GM18873 (cell line): ENCODE data around the gene FOLR1.

Experiments
- ATAC-seq: cut with Tn5 transposase; IDR thresholded peaks from one replicate; pipeline ENCODE4 v1.9.1; 2021; ENCODE audit warnings: mild to moderate bottlenecking, moderate library complexity, moderate number of reproducible peaks; ENCODE audit not compliant: unreplicated experiment, low FRiP score

FOLR1 gene

GRCh38 chr11:72222907-72223614, 31.1 kb downstream of the FOLR1 start:
- peak; percentile 73 for ATAC-seq

- peak; percentile 30 for ATAC-seq
These were observed 31.9 kb downstream of the FOLR1 start for GRCh38 chr11:72223615-72224563.

- ATAC-seq = no peak
These were observed 32.8 kb downstream of the FOLR1 start, which contains the start of gene INPPL1 for GRCh38 chr11:72224564-72225410. Gene INPPL1 (plus strand): TSS chr11:72224767. CDS start chr11:72224985, 218 bp downstream.

- ATAC-seq = no peak
These were observed 33.5 kb downstream of the FOLR1 start for GRCh38 chr11:72225411-72225951.

- ATAC-seq = no peak
These were observed 34.8 kb downstream of the FOLR1 start for GRCh38 chr11:72226701-72227100.

- no peak for ATAC-seq
These were observed 35.6 kb downstream of the FOLR1 start for GRCh38 chr11:72227316-72228228.

- ATAC-seq = no peak
These were observed 36.4 kb downstream of the FOLR1 start for GRCh38 chr11:72228229-72228843.

GRCh38 chr11:72228844-72229231, 36.9 kb downstream of the FOLR1 start:
- no peak for ATAC-seq

GRCh38 chr11:72229336-72229924, 37.5 kb downstream of the FOLR1 start:
- no peak for ATAC-seq

- no peak for ATAC-seq
These were observed 38.2 kb downstream of the FOLR1 start for GRCh38 chr11:72229925-72230763.

GRCh38 chr11:72230764-72231365, 38.9 kb downstream of the FOLR1 start:
- ATAC-seq = no peak

GRCh38 chr11:72231396-72232259, 39.7 kb downstream of the FOLR1 start:
- ATAC-seq = no peak

- no peak for ATAC-seq
These were observed 40.5 kb downstream of the FOLR1 start for GRCh38 chr11:72232260-72233055.

GRCh38 chr11:72233056-72233772, 41.3 kb downstream of the FOLR1 start:
- no peak for ATAC-seq
